ENCODE data around the gene KDM1A. TPM values are rescaled to one million over a fixed set of nuclear protein-coding genes. Genes with fewer than 3 reads are reported as not detected.
"Not testable (repeated sequence)": the region's sequence is repeated elsewhere in the genome, so short reads cannot be mapped to it uniquely, and the experiment has no call there.

Gene KDM1A
- total RNA-seq, 1 donor from 2014 or later, result 155 TPM

GRCh38 chr1:22975694-22976093 is 43.6 kb upstream of the KDM1A start:
- H3K4me1 Mint-ChIP-seq (ENCODE audit: unreplicated experiment), result peaks cover 15% of the 10 kb centered on the region
- DNase-seq (ENCODE audit: extremely low spot score, unreplicated experiment), result no peak
- H3K9me3 Mint-ChIP-seq, result no peaks in the 10 kb centered on the region
- no peaks in the 10 kb centered on the region for H3K36me3 Mint-ChIP-seq
- TF ChIP-seq CTCF (conservative IDR thresholded peaks at IDR 0.05), result no peak
- no peak overlapping the region for H3K4me3 Mint-ChIP-seq
- no peak overlapping the region for H3K27ac Mint-ChIP-seq
- peaks cover 16% of the 10 kb centered on the region for H3K27me3 Mint-ChIP-seq

- no peak for DNase-seq (ENCODE audit: extremely low spot score, unreplicated experiment)
- Mint-ChIP-seq H3K27ac (peak overlapping the region; percentile 26), H3K36me3 (no peaks in the 10 kb centered on the region), H3K9me3 (no peaks in the 10 kb centered on the region), H3K4me1 (ENCODE audit: unreplicated experiment) (peaks cover 15% of the 10 kb centered on the region), H3K27me3 (peaks cover 16% of the 10 kb centered on the region), H3K4me3 (no peak overlapping the region)
- TF ChIP-seq CTCF (conservative IDR thresholded peaks at IDR 0.05), result no peak
Measured at GRCh38 chr1:22976127-22976460, 43.2 kb upstream of the KDM1A start.

DNA sequence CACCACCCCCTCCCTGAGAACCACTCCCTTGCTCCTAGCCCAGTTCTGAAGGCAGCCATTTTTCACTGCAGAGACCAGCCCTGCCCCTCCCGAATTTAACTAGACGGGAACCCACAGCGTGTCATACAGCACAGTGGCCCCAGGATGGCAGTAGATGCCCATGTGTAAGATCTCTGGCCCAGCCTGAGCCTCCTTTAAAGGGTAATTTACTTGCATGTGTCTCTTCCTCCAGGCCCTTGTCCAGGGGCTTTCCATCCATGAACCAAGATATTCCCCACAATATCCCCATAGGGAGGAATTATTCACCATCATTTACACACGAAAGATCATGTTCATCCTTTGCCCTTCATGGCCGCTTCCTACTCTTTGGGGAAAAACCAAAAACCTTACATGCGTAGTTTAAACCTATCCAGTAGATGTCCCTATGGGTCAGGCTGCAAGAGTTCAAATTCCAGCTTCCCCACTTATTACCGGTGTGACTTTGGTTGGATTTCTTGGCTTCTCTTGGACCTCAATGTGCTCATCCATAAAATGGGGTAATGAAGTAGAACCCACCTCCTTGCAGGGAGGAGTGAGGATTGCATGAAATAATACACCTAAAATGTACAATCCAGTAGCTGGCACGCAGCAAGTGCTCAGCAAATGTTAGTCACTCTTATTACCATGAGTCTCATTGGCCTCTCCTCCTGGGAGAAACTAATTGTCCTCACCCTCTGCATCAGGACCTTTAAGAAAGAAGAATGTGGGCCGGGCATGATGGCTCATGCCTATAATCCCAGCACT is 42.6 kb upstream of the KDM1A start:
- DNase-seq (ENCODE audit: extremely low spot score, unreplicated experiment), result no peak
- TF ChIP-seq CTCF (conservative IDR thresholded peaks at IDR 0.05), result peak; percentile 87
- H3K27ac Mint-ChIP-seq, result peak overlapping the region; percentile 26
- H3K4me1 Mint-ChIP-seq (ENCODE audit: unreplicated experiment), result peaks cover 11% of the 10 kb centered on the region
- H3K9me3 Mint-ChIP-seq, result no peaks in the 10 kb centered on the region
- H3K36me3 Mint-ChIP-seq, result no peaks in the 10 kb centered on the region
- peaks cover 13% of the 10 kb centered on the region for H3K27me3 Mint-ChIP-seq
- H3K4me3 Mint-ChIP-seq, result no peak overlapping the region

DNA sequence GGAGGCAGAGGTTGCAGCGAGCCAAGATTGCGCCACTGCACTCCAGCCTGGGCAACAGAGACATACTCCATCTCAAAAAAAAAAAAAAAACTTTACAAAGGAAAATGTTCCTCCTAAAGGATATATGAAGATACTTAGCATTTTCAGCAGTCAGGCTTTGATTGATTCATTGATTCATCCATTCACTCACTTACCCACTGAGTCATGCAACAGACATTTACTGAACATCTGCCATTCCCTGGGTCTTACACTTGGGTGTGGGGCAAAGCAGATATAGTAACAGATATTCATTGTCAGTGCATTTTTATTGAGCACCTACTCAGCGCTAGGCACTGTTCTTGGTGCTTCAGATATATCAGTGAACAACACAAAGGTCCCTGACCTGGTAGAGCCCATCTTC is 41.0 kb upstream of the KDM1A start:
- H3K4me3 Mint-ChIP-seq, result no peak overlapping the region
- H3K4me1 Mint-ChIP-seq (ENCODE audit: unreplicated experiment), result peaks cover 6% of the 10 kb centered on the region
- no peaks in the 10 kb centered on the region for H3K9me3 Mint-ChIP-seq
- H3K27ac Mint-ChIP-seq, result peak overlapping the region; percentile 55
- no peaks in the 10 kb centered on the region for H3K36me3 Mint-ChIP-seq
- peaks cover 7% of the 10 kb centered on the region for H3K27me3 Mint-ChIP-seq
- no peak for DNase-seq (ENCODE audit: extremely low spot score, unreplicated experiment)
- no peak for TF ChIP-seq CTCF (conservative IDR thresholded peaks at IDR 0.05)

DNA sequence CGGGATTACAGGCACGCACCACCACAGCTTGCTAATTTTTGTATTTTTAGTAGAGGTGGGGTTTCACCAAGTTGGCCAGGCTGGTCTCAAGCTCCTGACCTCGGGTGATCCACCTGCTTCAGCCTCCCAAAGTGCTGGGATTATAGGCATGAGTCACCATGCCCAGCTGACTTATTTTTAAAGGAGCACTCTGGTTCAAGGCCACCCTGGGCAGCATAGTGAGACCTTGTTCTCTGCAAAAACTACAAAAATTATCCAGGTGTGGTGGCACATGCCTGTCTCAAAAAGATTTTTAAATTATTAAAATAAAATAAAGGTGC is 38.8 kb upstream of the KDM1A start:
- not testable (repeated sequence) for H3K4me3 Mint-ChIP-seq; H3K27ac Mint-ChIP-seq; H3K36me3 Mint-ChIP-seq; H3K9me3 Mint-ChIP-seq; DNase-seq (ENCODE audit: extremely low spot score, unreplicated experiment); H3K27me3 Mint-ChIP-seq; H3K4me1 Mint-ChIP-seq (ENCODE audit: unreplicated experiment)

GRCh38 chr1:22983944-22984343 is 35.3 kb upstream of the KDM1A start:
- no peak overlapping the region for H3K27ac Mint-ChIP-seq
- H3K27me3 Mint-ChIP-seq, result peaks cover 10% of the 10 kb centered on the region
- peaks cover 4% of the 10 kb centered on the region for H3K9me3 Mint-ChIP-seq
- TF ChIP-seq CTCF (conservative IDR thresholded peaks at IDR 0.05), result no peak
- no peak for DNase-seq (ENCODE audit: extremely low spot score, unreplicated experiment)
- H3K36me3 Mint-ChIP-seq, result no peaks in the 10 kb centered on the region
- H3K4me1 Mint-ChIP-seq (ENCODE audit: unreplicated experiment), result no peaks in the 10 kb centered on the region
- H3K4me3 Mint-ChIP-seq, result no peak overlapping the region

GRCh38 chr1:22992384-22992783 is 26.9 kb upstream of the KDM1A start:
- not testable (repeated sequence) for H3K4me3 Mint-ChIP-seq; H3K4me1 Mint-ChIP-seq (ENCODE audit: unreplicated experiment); H3K36me3 Mint-ChIP-seq; H3K27ac Mint-ChIP-seq; H3K9me3 Mint-ChIP-seq; H3K27me3 Mint-ChIP-seq; DNase-seq (ENCODE audit: extremely low spot score, unreplicated experiment)

- not testable (repeated sequence) for H3K27me3 Mint-ChIP-seq; H3K36me3 Mint-ChIP-seq; H3K4me3 Mint-ChIP-seq; H3K27ac Mint-ChIP-seq; DNase-seq (ENCODE audit: extremely low spot score, unreplicated experiment); H3K4me1 Mint-ChIP-seq (ENCODE audit: unreplicated experiment); H3K9me3 Mint-ChIP-seq
Measured at GRCh38 chr1:22993220-22993795, 26.0 kb upstream of the KDM1A start.
